Ramos (cell line): Measurements from ENCODE around the gene LRRC4B.
"Not testable (repeated sequence)": the region's sequence is repeated elsewhere in the genome, so short reads cannot be mapped to it uniquely, and the experiment has no call there.

Experiments
- in situ Hi-C: fragments of 300-500 bp; cut with MboI; formaldehyde crosslinking; loops from one replicate; pipeline ENCODE4 v1.14.3; 2022; ENCODE audit warnings: low sequenced_read_pairs; ENCODE audit not compliant: unreplicated experiment

Gene LRRC4B

GRCh38 chr19:50567882-50568727 is at the start of gene LRRC4B:
LRRC4B (minus strand) TSS chr19:50568435; CDS start chr19:50548838, 19,597 bp downstream.
- in situ Hi-C loops = no loop called here

DNA sequence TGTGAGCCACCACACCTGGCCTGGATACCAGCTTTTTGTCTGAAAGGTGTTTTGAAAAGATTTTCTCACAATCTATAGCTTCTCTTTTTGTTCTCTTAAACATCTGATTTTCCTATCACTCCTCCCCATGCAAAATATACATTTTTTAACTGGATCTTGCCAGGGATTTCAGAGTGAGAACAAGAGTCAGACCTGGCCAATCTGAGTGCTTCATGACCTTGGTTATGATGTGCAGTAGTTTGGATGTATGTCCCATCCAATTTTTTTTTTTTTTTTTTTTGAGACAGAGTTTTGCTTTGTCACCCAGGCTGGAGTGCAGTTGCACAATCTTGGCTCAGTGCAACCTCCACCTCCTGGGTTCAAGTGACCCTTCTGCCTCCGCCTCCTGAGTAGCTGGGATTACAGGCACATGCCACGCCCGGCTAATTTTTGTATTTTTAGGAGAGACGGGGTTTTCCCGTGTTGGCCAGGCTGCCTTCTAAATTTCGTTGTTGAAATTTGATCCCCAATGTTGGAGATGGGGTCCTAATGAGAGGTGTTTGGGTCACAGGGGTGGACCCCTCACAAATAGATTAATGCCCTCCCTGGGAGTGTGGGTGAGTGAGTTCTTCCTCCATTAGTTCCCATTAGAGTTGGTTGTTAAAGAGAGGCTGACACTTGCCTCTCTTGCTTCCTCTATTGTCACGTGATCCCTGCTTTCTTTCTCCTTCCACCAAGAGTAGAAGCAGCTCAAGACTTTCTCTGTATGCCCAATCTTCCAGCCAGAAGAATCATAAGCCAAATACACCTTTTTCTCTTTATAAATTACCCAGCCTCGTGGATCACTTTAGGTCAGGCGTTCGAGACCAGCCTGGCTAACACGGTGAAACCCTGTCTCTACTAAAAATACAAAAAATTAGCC is 44.5 kb upstream of the LRRC4B start:
- in situ Hi-C loops = not testable (repeated sequence)

DNA sequence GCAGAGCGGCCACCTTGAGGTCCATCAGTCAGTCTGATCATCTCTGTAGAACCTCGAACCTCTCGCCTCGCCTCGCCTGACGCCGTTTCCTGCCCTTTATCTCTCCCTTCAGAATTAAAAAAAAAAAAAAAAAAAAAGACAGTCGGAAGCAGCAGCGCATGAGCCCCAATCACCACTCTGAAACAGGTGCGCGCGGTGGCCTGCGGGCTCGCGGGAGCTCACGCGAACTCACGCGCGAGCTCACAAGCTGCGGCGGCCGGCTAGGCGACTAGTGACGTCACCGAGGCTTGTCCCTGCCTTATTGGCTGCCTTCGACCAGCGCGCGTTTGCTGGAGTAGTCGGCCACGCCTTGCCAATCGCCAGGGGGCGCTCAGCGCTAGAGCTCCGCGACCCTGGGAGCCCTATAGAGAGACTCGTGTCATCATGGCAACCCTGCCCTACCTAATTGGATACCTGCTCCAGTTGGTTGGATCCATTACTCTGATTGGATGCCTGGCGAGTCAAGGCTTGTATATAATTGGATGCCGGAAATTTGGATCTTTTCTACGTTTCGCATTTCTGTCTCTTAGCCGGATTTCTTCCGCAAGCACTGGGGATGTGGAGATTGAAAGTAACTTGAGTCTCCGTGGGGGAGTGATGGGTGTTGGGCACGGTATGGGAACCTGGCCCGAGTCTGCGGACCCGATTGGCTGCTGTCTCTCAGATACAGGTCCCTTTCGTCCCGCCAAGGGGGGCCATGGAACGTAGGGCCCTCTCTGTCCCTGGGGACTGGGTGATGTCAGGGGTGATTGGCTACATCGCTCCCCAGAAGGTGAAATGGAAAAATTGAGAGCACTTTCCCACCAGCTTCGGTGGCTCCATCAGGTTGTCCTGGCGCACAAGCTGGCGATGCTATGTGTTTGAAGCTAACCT is 39.9 kb upstream of the LRRC4B start:
- in situ Hi-C loops = no loop called here

DNA sequence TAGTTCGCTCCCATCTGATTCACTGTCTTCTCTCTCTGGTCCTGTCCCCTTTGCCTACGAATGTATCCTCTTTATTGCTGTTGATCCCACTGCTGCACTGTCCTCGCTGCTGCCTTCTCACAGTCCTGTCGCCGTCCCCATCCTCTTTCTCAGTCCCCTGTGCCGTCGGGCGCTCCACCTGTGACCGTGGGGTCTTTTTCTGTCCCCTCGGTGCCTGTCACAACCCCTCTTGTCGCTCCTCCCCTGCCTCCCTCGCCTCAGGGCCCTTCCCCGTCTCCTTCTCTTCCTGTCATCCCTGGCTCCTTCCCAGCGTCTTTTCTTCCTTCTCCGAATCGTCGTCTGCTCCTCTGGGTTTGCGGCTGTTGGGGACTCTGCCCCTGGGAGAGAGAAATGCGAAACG is 39.2 kb upstream of the LRRC4B start:
- in situ Hi-C loops = no loop called here

GRCh38 chr19:50606059-50606836 is 38.0 kb upstream of the LRRC4B start:
- in situ Hi-C loops = not testable (repeated sequence)

GRCh38 chr19:50604264-50605073 is 36.2 kb upstream of the LRRC4B start:
- in situ Hi-C loops = not testable (repeated sequence)

GRCh38 chr19:50602935-50603334 is 34.7 kb upstream of the LRRC4B start:
- in situ Hi-C loops = no loop called here

- in situ Hi-C loops = no loop called here
These were observed 34.3 kb upstream of the LRRC4B start for GRCh38 chr19:50602496-50602895.

GRCh38 chr19:50602089-50602422 is 33.8 kb upstream of the LRRC4B start:
- in situ Hi-C loops = no loop called here

DNA sequence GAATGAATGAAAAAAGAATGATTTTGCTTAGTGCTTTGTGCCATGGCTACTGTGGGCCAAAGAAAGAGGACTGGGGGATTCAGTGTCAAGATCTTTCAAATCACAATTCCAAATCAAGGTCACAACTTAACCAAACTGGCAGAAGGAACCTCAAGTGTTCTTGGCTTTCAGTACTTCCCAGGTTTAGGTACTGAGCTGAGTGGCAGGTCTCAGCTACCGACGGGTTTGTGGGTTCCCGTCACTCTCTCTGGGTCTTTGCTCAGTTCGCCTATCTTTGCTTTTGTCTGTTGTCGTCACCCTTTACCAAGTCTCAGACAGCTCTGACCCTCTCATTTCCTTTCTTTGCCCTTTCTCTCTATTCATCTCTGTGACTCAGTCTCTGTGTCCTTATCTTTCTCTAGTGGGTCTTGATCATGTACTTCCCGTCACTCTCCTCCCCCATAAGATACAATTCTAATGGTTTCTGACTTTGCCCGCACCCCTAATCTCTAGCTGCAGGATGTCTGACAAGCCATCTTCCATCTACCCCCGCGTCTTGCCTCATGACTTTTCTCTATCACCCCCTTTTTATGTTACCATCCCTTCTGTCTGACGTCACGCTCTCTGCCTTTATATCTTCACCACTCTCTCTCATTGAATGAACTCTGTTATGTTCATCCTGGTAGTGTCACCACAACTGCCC is 33.3 kb upstream of the LRRC4B start:
- in situ Hi-C loops = no loop called here

GRCh38 chr19:50599427-50599826 is 31.2 kb upstream of the LRRC4B start:
- in situ Hi-C loops = no loop called here

DNA sequence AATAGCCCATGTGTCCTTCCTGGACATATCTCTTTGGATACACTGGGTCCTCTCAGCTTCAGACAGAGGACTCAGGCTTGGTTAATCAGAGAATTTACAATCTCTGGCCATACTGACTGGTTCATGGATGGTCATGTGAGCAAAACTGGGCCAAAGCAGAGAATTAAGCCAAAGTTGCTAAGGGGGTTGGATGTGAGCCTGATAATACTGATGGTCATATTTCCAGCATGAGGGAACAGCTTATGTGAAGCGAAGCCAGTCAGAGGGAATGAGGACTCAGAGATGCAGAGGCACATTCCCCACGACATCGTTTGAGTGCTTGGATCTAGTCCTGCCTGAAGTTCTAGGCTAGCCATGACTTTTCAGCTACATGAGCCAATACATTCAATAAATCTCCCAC is 22.0 kb upstream of the LRRC4B start:
- in situ Hi-C loops = no loop called here

- in situ Hi-C loops = not testable (repeated sequence)
These were observed 13.8 kb upstream of the LRRC4B start for GRCh38 chr19:50581795-50582660.

GRCh38 chr19:50580970-50581634 is 12.9 kb upstream of the LRRC4B start:
- in situ Hi-C loops = no loop called here

- in situ Hi-C loops = no loop called here
These were observed 12.0 kb upstream of the LRRC4B start for GRCh38 chr19:50580240-50580639.

DNA sequence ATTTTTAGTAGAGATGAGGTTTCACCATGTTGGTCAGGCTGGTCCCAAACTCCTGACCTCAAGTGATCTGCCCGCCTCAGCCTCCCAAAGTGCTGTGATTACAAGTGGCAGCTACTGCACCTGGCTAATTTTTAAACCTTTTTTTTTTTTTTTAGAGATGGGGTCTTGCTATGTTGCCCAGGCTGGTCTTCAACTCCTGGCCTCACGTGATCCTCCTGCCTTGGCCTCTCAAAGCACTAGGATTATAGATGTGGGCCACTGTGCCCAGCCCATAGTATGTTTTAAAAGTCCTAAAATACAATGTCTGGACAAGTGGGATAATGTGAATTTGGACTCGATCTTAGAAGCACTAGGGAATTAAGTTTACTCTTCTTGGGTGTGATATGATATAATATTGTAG is 8.5 kb upstream of the LRRC4B start:
- in situ Hi-C loops = not testable (repeated sequence)
